ACC112 (cell line): ENCODE results near the gene FES.
A peak's percentile ranks its signal among the peaks of the same experiment; 100 is the strongest.
"Not testable (repeated sequence)": the region's sequence is repeated elsewhere in the genome, so short reads cannot be mapped to it uniquely, and the experiment has no call there.

ENCODE experiments used
- H2AFZ ChIP-seq: fragments of 200-600 bp; sonication (generic); one replicate; pipeline ENCODE4 v1.6.0; 2017; ENCODE audit warnings: antibody characterized with exemption, low read length; ENCODE audit not compliant: unreplicated experiment
- H3K27ac ChIP-seq: fragments of 200-600 bp; sonication (generic); 2 replicates; pipeline ENCODE4 v1.5.1; 2014; ENCODE audit warnings: low read depth, mild to moderate bottlenecking, antibody characterized with exemption, low read length, moderate library complexity
- H3K27me3 ChIP-seq: fragments of 200-600 bp; sonication (generic); 2 replicates; pipeline ENCODE4 v1.6.1; 2014; ENCODE audit warnings: mild to moderate bottlenecking, antibody characterized with exemption, low read length, moderate library complexity, mixed read lengths; ENCODE audit not compliant: insufficient read depth
- H3K36me3 ChIP-seq: fragments of 200-600 bp; sonication (generic); 2 replicates; pipeline ENCODE4 v1.6.1; 2016; ENCODE audit warnings: mild to moderate bottlenecking, antibody characterized with exemption, low read length, moderate library complexity, mixed read lengths; ENCODE audit not compliant: insufficient read depth
- H3K4me1 ChIP-seq: fragments of 200-600 bp; sonication (generic); one replicate; pipeline ENCODE4 v1.6.1; 2016; ENCODE audit warnings: low read length, mixed read lengths; ENCODE audit not compliant: insufficient read depth, unreplicated experiment, control insufficient read depth
- H3K4me3 ChIP-seq: fragments of 200-600 bp; sonication (generic); 2 replicates; pipeline ENCODE4 v1.5.1; 2014; ENCODE audit warnings: mild to moderate bottlenecking, low read depth, low read length
- H3K79me2 ChIP-seq: fragments of 200-600 bp; sonication (generic); one replicate; pipeline ENCODE4 v1.6.0; 2016; ENCODE audit warnings: low read length; ENCODE audit not compliant: control insufficient read depth, unreplicated experiment, insufficient read depth

FES gene

DNA sequence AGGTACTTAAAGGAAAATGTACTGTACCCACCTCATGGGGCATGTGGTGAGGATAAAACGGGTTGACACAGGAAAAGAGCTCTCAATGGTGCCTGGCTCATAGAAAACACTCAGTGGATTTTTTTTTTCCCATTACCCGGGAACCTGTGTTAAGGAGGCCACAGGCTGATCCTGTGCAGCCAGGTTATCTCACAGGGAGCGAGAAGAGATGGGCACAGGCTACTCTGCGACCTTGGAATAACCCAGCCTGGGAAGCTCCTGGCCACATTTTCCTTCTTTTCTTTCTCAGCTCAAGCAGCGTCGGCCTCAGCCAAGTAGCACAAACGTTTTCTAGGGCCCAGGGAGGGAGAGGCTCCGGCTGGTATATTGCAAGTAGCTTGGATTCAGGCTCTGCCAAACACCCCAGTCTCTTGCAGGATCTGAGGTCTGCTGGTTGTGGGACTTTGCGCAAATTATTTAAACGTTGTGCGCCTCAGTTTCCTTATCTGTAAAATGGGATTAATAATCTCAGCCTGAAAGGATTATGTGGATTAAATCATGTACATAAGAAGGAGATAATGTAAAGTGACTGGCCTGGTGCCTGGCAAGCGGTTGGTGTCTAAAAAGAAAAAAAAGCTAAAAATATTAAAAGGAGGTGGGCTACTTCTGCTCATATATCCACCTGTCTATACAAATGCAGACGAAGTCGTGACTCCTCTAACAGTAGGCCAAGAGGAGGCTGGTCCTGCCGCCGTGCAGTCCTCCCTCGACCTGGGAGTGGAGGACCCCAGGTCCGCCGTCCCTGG is 13.8 kb upstream of the FES start:
- Histone ChIP-seq H2AFZ (peak overlapping the region; percentile 75), H3K4me3 (peak overlapping the region; percentile 85), H3K36me3 (no peaks in the 10 kb centered on the region), H3K79me2 (peaks cover 49% of the 10 kb centered on the region), H3K27me3 (no peaks in the 10 kb centered on the region), H3K27ac (peak overlapping the region; percentile 77), H3K4me1 (peaks cover 48% of the 10 kb centered on the region)

GRCh38 chr15:90871139-90871715 is 13.1 kb upstream of the FES start:
- Histone ChIP-seq H3K4me1 (peaks cover 48% of the 10 kb centered on the region), H2AFZ (peak overlapping the region; percentile 75), H3K27ac (peak overlapping the region; percentile 77)

GRCh38 chr15:90871716-90872485 is 12.4 kb upstream of the FES start:
- Histone ChIP-seq H2AFZ (peak overlapping the region; percentile 37), H3K4me3 (peak overlapping the region; percentile 85), H3K79me2 (peaks cover 52% of the 10 kb centered on the region), H3K4me1 (peaks cover 48% of the 10 kb centered on the region), H3K27me3 (no peaks in the 10 kb centered on the region), H3K36me3 (0 out of 2 replicates have a peak, but pooled peaks cover 3% of the 10 kb centered on the region), H3K27ac (peak overlapping the region; percentile 77)

More at GRCh38 chr15:90871139-90871715, 13.1 kb upstream of the FES start:
- peaks cover 52% of the 10 kb centered on the region for H3K79me2 ChIP-seq
- 0 out of 2 replicates have a peak, but pooled peaks cover under 1% of the 10 kb centered on the region for H3K36me3 ChIP-seq
- H3K27me3 ChIP-seq: no peaks in the 10 kb centered on the region
- peak overlapping the region; percentile 85 for H3K4me3 ChIP-seq

GRCh38 chr15:90872486-90873184 is 11.7 kb upstream of the FES start:
- Histone ChIP-seq H2AFZ (peak overlapping the region; percentile 10), H3K79me2 (peaks cover 52% of the 10 kb centered on the region), H3K36me3 (peaks cover 10% of the 10 kb centered on the region; the same call in 1 of the 2 replicates), H3K27ac (peak overlapping the region; percentile 77), H3K4me3 (peak overlapping the region; percentile 85), H3K27me3 (no peaks in the 10 kb centered on the region), H3K4me1 (peaks cover 48% of the 10 kb centered on the region)

DNA sequence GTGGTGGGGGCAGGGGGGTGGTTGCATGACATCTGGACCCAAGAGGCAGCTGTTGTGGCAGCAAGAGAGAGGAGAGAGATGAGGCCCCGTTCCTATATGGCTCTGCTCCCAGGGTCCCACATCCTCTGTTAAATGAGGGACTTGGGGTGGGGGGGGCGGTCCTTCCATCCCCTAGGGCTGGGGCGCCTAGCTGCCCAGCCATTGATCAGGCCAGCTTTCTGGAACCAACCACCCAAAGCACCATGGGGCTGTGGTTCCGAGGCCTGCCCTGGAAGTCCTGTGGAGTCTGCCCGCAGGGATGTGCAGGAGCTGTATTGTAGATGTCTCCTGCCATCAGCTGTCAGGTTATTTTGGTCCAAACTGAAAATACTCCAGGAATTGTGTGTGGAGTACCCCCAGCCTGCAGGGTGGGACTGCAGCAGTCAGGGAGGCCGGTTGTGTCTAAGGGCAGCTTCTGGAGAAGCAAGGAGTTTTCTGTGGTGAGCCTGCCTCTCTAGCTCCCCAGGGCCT is 10.8 kb upstream of the FES start:
- Histone ChIP-seq H3K4me1 (peaks cover 40% of the 10 kb centered on the region), H3K4me3 (peak overlapping the region; percentile 85), H3K36me3 (peaks cover 10% of the 10 kb centered on the region; the same call in 1 of the 2 replicates), H2AFZ (no peak overlapping the region), H3K79me2 (peaks cover 52% of the 10 kb centered on the region), H3K27ac (no peak overlapping the region), H3K27me3 (no peaks in the 10 kb centered on the region)

GRCh38 chr15:90873998-90874605 is 10.2 kb upstream of the FES start:
- H3K4me1 ChIP-seq: peaks cover 35% of the 10 kb centered on the region
- H3K36me3 ChIP-seq: peaks cover 10% of the 10 kb centered on the region; the same call in 1 of the 2 replicates
- H3K79me2 ChIP-seq: peaks cover 52% of the 10 kb centered on the region
- H3K27me3 ChIP-seq: no peaks in the 10 kb centered on the region
- no peak overlapping the region for H3K27ac ChIP-seq
- no peak overlapping the region for H3K4me3 ChIP-seq
- no peak overlapping the region for H2AFZ ChIP-seq

DNA sequence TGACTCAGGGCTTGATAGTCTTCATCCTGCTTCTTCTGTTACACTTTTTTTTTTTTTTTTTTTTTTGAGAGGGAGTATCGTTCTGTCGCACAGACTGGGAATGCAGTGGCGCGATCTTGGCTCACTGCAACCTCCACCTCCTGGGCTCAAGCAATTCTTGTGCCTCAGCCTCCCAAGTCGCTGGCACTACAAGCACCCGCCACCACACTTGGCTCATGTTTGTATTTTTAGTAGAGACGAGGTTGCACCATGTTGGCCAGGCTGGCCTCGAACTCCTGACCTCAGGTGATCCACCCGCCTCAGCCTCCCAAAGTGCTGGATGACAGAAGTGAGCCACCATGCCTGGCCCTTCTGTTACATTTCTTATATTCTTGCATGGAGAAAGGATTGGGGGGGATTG is 9.3 kb upstream of the FES start:
- not testable (repeated sequence) for H3K27ac ChIP-seq, H3K36me3 ChIP-seq, H3K27me3 ChIP-seq, H3K4me3 ChIP-seq, H2AFZ ChIP-seq
- Histone ChIP-seq H3K79me2 (peaks cover 52% of the 10 kb centered on the region), H3K4me1 (peaks cover 28% of the 10 kb centered on the region)

DNA sequence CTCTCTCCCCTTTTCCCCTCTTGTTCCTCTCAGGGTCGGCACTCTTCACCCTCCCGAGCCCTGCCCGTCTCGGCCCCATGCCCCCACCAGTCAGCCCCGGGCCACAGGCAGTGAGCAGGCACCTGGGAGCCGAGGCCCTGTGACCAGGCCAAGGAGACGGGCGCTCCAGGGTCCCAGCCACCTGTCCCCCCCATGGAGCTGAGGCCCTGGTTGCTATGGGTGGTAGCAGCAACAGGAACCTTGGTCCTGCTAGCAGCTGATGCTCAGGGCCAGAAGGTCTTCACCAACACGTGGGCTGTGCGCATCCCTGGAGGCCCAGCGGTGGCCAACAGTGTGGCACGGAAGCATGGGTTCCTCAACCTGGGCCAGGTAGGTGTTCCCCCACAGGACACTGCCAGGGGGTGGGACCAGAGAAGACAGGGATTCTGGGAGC is 8.7 kb upstream of the FES start:
- H3K4me1 ChIP-seq: peaks cover 22% of the 10 kb centered on the region
- H3K27ac ChIP-seq: no peak overlapping the region
- peaks cover 48% of the 10 kb centered on the region for H3K79me2 ChIP-seq
- H3K36me3 ChIP-seq: peaks cover 10% of the 10 kb centered on the region; the same call in 1 of the 2 replicates
- no peaks in the 10 kb centered on the region for H3K27me3 ChIP-seq
- no peak overlapping the region for H3K4me3 ChIP-seq
- no peak overlapping the region for H2AFZ ChIP-seq

DNA sequence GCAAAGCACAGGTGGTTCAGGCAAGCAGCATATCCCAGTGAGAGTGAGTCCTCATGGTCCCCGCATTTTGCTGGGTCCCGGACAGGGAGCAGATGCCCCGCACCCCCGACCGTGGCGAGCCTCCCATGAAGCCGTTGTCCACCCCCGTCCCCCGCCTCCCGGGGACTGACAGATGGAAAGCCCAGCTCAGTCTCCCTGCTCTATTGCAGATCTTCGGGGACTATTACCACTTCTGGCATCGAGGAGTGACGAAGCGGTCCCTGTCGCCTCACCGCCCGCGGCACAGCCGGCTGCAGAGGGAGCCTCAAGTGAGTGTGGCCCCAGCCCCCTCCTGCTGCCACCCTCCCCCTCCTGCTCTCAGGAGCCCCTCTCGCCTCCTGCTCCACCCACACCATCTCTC is 8.3 kb upstream of the FES start:
- no peak overlapping the region for H3K27ac ChIP-seq

More for the DNA sequence above, 8.3 kb upstream of the FES start:
- Histone ChIP-seq H3K79me2 (peaks cover 43% of the 10 kb centered on the region), H3K27me3 (no peaks in the 10 kb centered on the region), H3K4me1 (peaks cover 22% of the 10 kb centered on the region), H3K4me3 (no peak overlapping the region), H3K36me3 (peaks cover 10% of the 10 kb centered on the region; the same call in 1 of the 2 replicates), H2AFZ (no peak overlapping the region)
